NCI-H2227 (cell line): Measurements from ENCODE around the gene PPP2R2B.

Experiments used
- DNase-seq: peaks from one replicate; lab custom pipeline; 2025; ENCODE audit not compliant: unreplicated experiment; lab: John Stamatoyannopoulos, UW

Gene PPP2R2B

GRCh38 chr5:146789712-146790653 is 88.6 kb downstream of the PPP2R2B start:
- DNase-seq: no peak

- DNase-seq: no peak
These were observed 89.7 kb downstream of the PPP2R2B start for GRCh38 chr5:146788898-146789297.

GRCh38 chr5:146785065-146785464 is 93.5 kb downstream of the PPP2R2B start:
- no peak for DNase-seq

- DNase-seq: no peak
These were observed 97.4 kb downstream of the PPP2R2B start for GRCh38 chr5:146781157-146781556.

GRCh38 chr5:146779211-146779869 is 99.2 kb downstream of the PPP2R2B start:
- no peak for DNase-seq

- DNase-seq: no peak
These were observed 99.8 kb downstream of the PPP2R2B start for GRCh38 chr5:146778795-146779194.

- no peak for DNase-seq
These were observed 100.3 kb downstream of the PPP2R2B start for GRCh38 chr5:146778261-146778660.

GRCh38 chr5:146772881-146773466 is 105.6 kb downstream of the PPP2R2B start:
- no peak for DNase-seq

- no peak for DNase-seq
These were observed 107.6 kb downstream of the PPP2R2B start for GRCh38 chr5:146770980-146771379.

- no peak for DNase-seq
These were observed 108.0 kb downstream of the PPP2R2B start for GRCh38 chr5:146770546-146770945.

- no peak for DNase-seq
These were observed 111.0 kb downstream of the PPP2R2B start for GRCh38 chr5:146767534-146767933.

- DNase-seq: no peak
These were observed 112.5 kb downstream of the PPP2R2B start for GRCh38 chr5:146766013-146766412.

- no peak for DNase-seq
These were observed 113.3 kb downstream of the PPP2R2B start for GRCh38 chr5:146765089-146765832.

- DNase-seq: peak; percentile 12
These were observed 115.7 kb downstream of the PPP2R2B start for GRCh38 chr5:146762830-146763229.

- no peak for DNase-seq
These were observed 116.7 kb downstream of the PPP2R2B start for GRCh38 chr5:146761811-146762210.

GRCh38 chr5:146758938-146759337 is 119.6 kb downstream of the PPP2R2B start:
- DNase-seq: no peak

GRCh38 chr5:146758076-146758475 is 120.5 kb downstream of the PPP2R2B start:
- no peak for DNase-seq

GRCh38 chr5:146756546-146756945 is 122.0 kb downstream of the PPP2R2B start:
- no peak for DNase-seq

GRCh38 chr5:146755793-146756192 is 122.8 kb downstream of the PPP2R2B start:
- DNase-seq: no peak

GRCh38 chr5:146754621-146755020 is 123.9 kb downstream of the PPP2R2B start:
- no peak for DNase-seq

- DNase-seq: no peak
These were observed 124.9 kb downstream of the PPP2R2B start for GRCh38 chr5:146753641-146754040.
